ENCODE results near the gene CFAP77. TPM values are rescaled to one million over a fixed set of nuclear protein-coding genes. Genes with fewer than 3 reads are reported as not detected.
A peak's percentile ranks its signal among the peaks of the same experiment; 100 is the strongest.
"Not testable (repeated sequence)": the region's sequence is repeated elsewhere in the genome, so short reads cannot be mapped to it uniquely, and the experiment has no call there.

The CFAP77 gene
- total and polyA plus RNA-seq, 2 experiments from 2014 or later = not detected

GRCh38 chr9:132367613-132368313, 42.2 kb upstream of the CFAP77 start:
- Histone ChIP-seq H2AFZ (no peak overlapping the region), H3K4me2 (ENCODE audit: unreplicated experiment) (no peak overlapping the region), H3K36me3 (ENCODE audit: low read depth) (no peaks in the 10 kb centered on the region), H4K20me1 (ENCODE audit: insufficient read depth) (no peaks in the 10 kb centered on the region), H3K27me3 (replicated peaks; ENCODE audit: insufficient read depth) (no peaks in the 10 kb centered on the region), H3K9me3 (ENCODE audit: low read depth) (no peaks in the 10 kb centered on the region), H3K9ac (no peak overlapping the region), H3K9me2 (ENCODE audit: insufficient read depth) (no peaks in the 10 kb centered on the region), H3F3A (ENCODE audit: insufficient read depth) (no peaks in the 10 kb centered on the region), H3K4me3 (no peak overlapping the region), H3K27ac (no peak overlapping the region), H3K79me2 (ENCODE audit: insufficient read depth) (no peaks in the 10 kb centered on the region), H3K4me1 (ENCODE audit: insufficient read depth) (no peaks in the 10 kb centered on the region)
- 60% methylated on average over 13 of the region's 13 CpGs for WGBS, 2 experiments (ENCODE audit: low coverage in 1 of 2, low lambda C conversion rate in 2 of 2, missing lambda C conversion rate in 2 of 2)
- no peak for DNase-seq
- in situ Hi-C loops (cut with MboI) = no loop called here
- no peak for TF ChIP-seq EZH2 (IDR thresholded peaks at IDR 0.05; ENCODE audit: insufficient read depth, poor library complexity, severe bottlenecking)
- TF ChIP-seq EZH2phosphoT487 (IDR thresholded peaks at IDR 0.05; ENCODE audit: insufficient read depth, low read depth) = no peak

DNA sequence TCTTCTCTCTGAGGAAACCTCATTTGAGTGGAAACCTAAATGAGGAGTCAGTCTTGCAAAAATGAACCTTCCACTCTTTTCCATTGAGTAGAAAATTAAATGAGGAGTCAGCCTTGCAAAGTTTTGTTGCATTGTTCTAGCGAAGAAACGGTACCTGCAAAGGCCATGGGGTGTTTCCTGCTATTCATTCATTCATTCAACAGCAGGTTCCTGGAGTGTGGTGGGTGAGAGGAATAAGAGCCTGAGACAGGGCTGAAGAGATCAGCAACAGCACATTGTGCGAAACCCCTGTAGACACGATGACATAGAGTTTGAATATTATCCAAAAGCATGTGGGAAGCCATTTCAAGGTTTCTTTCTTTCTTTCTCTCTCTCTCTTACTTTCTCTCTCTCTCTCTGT, 40.6 kb upstream of the CFAP77 start:
- Histone ChIP-seq H3K36me3 (ENCODE audit: low read depth) (no peaks in the 10 kb centered on the region), H2AFZ (no peak overlapping the region), H3K4me2 (ENCODE audit: unreplicated experiment) (no peak overlapping the region), H3K9me3 (ENCODE audit: low read depth) (no peaks in the 10 kb centered on the region), H3K4me1 (ENCODE audit: insufficient read depth) (no peaks in the 10 kb centered on the region), H3K27ac (no peak overlapping the region), H3K9me2 (ENCODE audit: insufficient read depth) (no peaks in the 10 kb centered on the region), H3F3A (ENCODE audit: insufficient read depth) (no peaks in the 10 kb centered on the region), H3K79me2 (ENCODE audit: insufficient read depth) (no peaks in the 10 kb centered on the region), H3K9ac (no peak overlapping the region), H4K20me1 (ENCODE audit: insufficient read depth) (no peaks in the 10 kb centered on the region), H3K27me3 (replicated peaks; ENCODE audit: insufficient read depth) (no peaks in the 10 kb centered on the region), H3K4me3 (no peak overlapping the region)
- WGBS, 2 experiments (ENCODE audit: low coverage in 1 of 2, low lambda C conversion rate in 2 of 2, missing lambda C conversion rate in 2 of 2) = 85 to 88% methylated on average over 4 of the region's 4 CpGs
- DNase-seq = no peak
- in situ Hi-C loops (cut with MboI) = no loop called here
- no peak for TF ChIP-seq EZH2 (IDR thresholded peaks at IDR 0.05; ENCODE audit: insufficient read depth, poor library complexity, severe bottlenecking)
- no peak for TF ChIP-seq EZH2phosphoT487 (IDR thresholded peaks at IDR 0.05; ENCODE audit: insufficient read depth, low read depth)

DNA sequence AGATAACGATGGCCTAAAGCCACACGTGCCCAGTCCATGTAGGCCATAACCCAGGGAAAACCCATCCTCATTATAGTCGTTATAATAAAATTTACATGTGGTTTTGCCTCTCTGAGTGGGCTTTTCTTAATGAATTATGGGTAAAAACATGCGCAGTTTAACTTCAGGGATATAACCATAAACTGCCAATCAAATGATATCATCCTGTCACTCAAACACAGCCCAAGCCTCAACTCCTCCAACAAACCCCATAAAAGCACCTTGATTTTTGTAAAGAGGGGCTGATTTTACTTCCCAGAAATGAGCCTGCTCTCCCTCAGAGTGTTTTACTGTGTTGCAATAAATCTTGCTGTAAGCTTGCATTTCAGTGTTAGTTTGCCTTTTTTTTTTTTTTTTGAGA, 39.4 kb upstream of the CFAP77 start:
- Histone ChIP-seq H3K4me2 (ENCODE audit: unreplicated experiment) (no peak overlapping the region), H3K36me3 (ENCODE audit: low read depth) (peaks cover 3% of the 10 kb centered on the region; the same call in 1 of the 2 replicates), H3F3A (ENCODE audit: insufficient read depth) (no peaks in the 10 kb centered on the region), H3K27ac (no peak overlapping the region), H3K4me3 (no peak overlapping the region), H2AFZ (no peak overlapping the region), H3K9ac (no peak overlapping the region), H3K9me3 (ENCODE audit: low read depth) (no peaks in the 10 kb centered on the region), H3K79me2 (ENCODE audit: insufficient read depth) (no peaks in the 10 kb centered on the region), H3K9me2 (ENCODE audit: insufficient read depth) (no peaks in the 10 kb centered on the region), H3K27me3 (replicated peaks; ENCODE audit: insufficient read depth) (no peaks in the 10 kb centered on the region), H4K20me1 (ENCODE audit: insufficient read depth) (no peaks in the 10 kb centered on the region), H3K4me1 (ENCODE audit: insufficient read depth) (no peaks in the 10 kb centered on the region)
- WGBS, 2 experiments (ENCODE audit: low coverage in 1 of 2, low lambda C conversion rate in 2 of 2, missing lambda C conversion rate in 2 of 2) = 75 to 80% methylated on average over 4 of the region's 4 CpGs
- in situ Hi-C loops (cut with MboI) = no loop called here
- DNase-seq = no peak
- no peak for TF ChIP-seq EZH2 (IDR thresholded peaks at IDR 0.05; ENCODE audit: insufficient read depth, poor library complexity, severe bottlenecking)
- TF ChIP-seq EZH2phosphoT487 (IDR thresholded peaks at IDR 0.05; ENCODE audit: insufficient read depth, low read depth) = no peak

GRCh38 chr9:132372177-132373095, 37.6 kb upstream of the CFAP77 start:
- TF ChIP-seq EZH2 (IDR thresholded peaks at IDR 0.05; ENCODE audit: insufficient read depth, poor library complexity, severe bottlenecking) (no peak), EZH2phosphoT487 (IDR thresholded peaks at IDR 0.05; ENCODE audit: insufficient read depth, low read depth) (no peak)
- Histone ChIP-seq H3K27ac (no peak overlapping the region), H3K9me3 (ENCODE audit: low read depth) (no peaks in the 10 kb centered on the region), H4K20me1 (ENCODE audit: insufficient read depth) (no peaks in the 10 kb centered on the region), H3K9ac (no peak overlapping the region), H2AFZ (peak overlapping the region; percentile 56; the same call in 1 of the 2 replicates), H3F3A (ENCODE audit: insufficient read depth) (no peaks in the 10 kb centered on the region), H3K4me1 (ENCODE audit: insufficient read depth) (no peaks in the 10 kb centered on the region), H3K9me2 (ENCODE audit: insufficient read depth) (no peaks in the 10 kb centered on the region), H3K36me3 (ENCODE audit: low read depth) (peaks cover 6% of the 10 kb centered on the region), H3K27me3 (replicated peaks; ENCODE audit: insufficient read depth) (no peaks in the 10 kb centered on the region), H3K4me2 (ENCODE audit: unreplicated experiment) (no peak overlapping the region), H3K79me2 (ENCODE audit: insufficient read depth) (no peaks in the 10 kb centered on the region), H3K4me3 (no peak overlapping the region)
- DNase-seq = peak; percentile 5
- WGBS, 2 experiments (ENCODE audit: low coverage in 1 of 2, low lambda C conversion rate in 2 of 2, missing lambda C conversion rate in 2 of 2) = 80 to 83% methylated on average over 14 of the region's 14 CpGs
- in situ Hi-C loops (cut with MboI) = no loop called here

- H3K4me2 ChIP-seq (ENCODE audit: unreplicated experiment); H3K27ac ChIP-seq; in situ Hi-C loops (cut with MboI); H3K9me2 ChIP-seq (ENCODE audit: insufficient read depth); H3K4me3 ChIP-seq; H3K36me3 ChIP-seq (ENCODE audit: low read depth); H4K20me1 ChIP-seq (ENCODE audit: insufficient read depth); H3K9ac ChIP-seq; DNase-seq; H3K9me3 ChIP-seq (ENCODE audit: low read depth); H3K79me2 ChIP-seq (ENCODE audit: insufficient read depth); H2AFZ ChIP-seq; H3F3A ChIP-seq (ENCODE audit: insufficient read depth); H3K27me3 ChIP-seq (replicated peaks; ENCODE audit: insufficient read depth); H3K4me1 ChIP-seq (ENCODE audit: insufficient read depth): not testable (repeated sequence)
- WGBS, 2 experiments (ENCODE audit: low coverage in 1 of 2, low lambda C conversion rate in 2 of 2, missing lambda C conversion rate in 2 of 2) = 100% methylated on average over 2 of the region's 2 CpGs; no CpG with 5 or more reads in 1 of the 2 experiments
Measured at GRCh38 chr9:132377769-132378168, 32.2 kb upstream of the CFAP77 start.

- H3K36me3 ChIP-seq (ENCODE audit: low read depth); H2AFZ ChIP-seq; H3K4me1 ChIP-seq (ENCODE audit: insufficient read depth); H3K79me2 ChIP-seq (ENCODE audit: insufficient read depth); H3K27ac ChIP-seq; H3K4me3 ChIP-seq; H3K4me2 ChIP-seq (ENCODE audit: unreplicated experiment); H3K27me3 ChIP-seq (replicated peaks; ENCODE audit: insufficient read depth); in situ Hi-C loops (cut with MboI); H3K9me3 ChIP-seq (ENCODE audit: low read depth); DNase-seq; H3K9ac ChIP-seq; H3F3A ChIP-seq (ENCODE audit: insufficient read depth); H3K9me2 ChIP-seq (ENCODE audit: insufficient read depth); H4K20me1 ChIP-seq (ENCODE audit: insufficient read depth): not testable (repeated sequence)
- 76 to 94% methylated on average over 3 of the region's 3 CpGs for WGBS, 2 experiments (ENCODE audit: low coverage in 1 of 2, low lambda C conversion rate in 2 of 2, missing lambda C conversion rate in 2 of 2)
Measured at GRCh38 chr9:132378416-132378815, 31.6 kb upstream of the CFAP77 start.
